ENCODE results near the gene LGALSL.
A peak's percentile ranks its signal among the peaks of the same experiment; 100 is the strongest.

Gene LGALSL

DNA sequence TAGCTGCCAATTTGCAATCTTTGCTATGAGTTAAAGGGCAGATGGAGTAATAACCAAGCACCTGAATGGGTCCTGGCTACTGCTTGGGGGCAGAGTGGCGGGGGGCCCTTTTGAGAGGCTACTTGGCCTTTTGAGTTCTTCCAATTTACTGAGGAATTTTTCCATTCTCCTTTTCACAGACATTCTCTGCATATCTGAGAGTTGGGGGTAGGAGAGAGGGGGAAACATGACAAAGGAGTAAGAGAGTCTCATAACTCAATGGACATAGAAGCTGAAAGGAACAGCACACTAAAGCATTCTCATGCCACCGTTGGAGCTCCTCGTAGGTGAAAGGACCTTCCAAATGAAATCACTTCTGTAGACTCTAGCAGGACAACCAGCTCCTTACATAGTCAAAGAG lies 16.1 kb downstream of the LGALSL start:
- no peak for DNase-seq

DNA sequence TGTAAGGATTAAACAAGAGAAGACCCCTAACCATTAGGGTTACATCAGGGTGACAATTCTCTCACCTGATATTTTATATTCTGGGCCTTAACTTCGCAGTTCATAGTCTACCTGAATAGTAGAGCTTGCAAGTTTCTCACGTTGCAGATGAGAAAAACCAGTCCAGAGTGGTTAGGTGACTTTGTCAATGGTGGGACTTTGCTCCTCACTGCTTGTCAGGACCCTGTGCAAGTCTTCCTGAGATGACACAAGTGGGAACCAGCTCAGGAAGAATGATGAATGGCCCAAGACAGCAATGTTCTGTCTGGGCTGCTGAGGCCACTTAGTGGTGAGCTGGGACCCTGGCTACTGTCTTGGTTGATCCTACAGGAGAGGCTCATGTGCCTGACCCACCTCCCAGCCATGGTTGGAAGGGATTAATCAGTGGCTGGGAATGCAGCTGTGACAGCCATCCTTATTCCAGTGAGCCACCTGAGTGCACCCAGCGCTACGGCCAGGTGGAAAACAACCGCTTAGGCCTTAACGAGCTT lies 16.9 kb downstream of the LGALSL start:
- DNase-seq, result no peak

DNA sequence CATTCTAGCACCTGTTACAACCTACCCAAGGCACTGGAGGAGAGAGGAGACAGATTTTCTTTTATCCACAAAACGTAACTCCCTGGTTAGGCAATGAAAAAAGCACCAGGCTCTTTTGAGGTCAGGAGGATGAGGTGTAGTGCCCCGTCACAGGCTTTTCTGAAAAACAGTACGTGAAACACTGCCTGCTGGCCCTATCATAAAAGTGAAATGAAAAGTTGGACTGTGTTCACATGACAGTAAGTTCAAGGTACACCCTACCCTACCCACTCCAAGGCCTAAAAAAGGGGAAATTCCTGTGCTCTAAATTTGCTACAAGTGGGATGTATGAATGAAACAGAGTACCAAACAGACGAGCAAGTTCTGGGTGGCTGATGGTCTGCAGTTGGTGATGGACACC lies 17.6 kb downstream of the LGALSL start:
- no peak for DNase-seq

- DNase-seq, result no peak
Measured at GRCh38 chr2:64472881-64473280, 18.9 kb downstream of the LGALSL start.

DNA sequence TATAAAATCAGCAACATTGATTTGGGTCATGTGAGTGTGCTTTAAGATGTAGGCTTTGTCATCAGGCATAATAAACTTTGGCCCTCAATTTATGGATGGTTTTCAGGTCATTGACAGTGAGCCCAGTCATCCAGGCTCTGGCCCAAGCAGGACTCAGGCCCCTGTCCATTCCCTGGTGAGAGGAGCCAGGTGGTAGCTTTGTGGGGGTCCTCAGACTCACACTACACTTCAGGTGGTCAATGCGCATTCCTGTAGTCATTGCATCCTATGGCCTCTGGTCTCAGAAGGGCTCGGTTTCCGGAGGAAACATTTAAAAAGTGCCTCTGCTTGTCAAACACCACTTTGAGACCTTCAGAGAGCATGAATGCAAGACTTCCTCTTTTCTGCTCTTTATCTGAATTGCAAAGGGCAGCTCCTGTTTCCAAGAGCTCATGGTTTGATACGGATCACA lies 20.2 kb downstream of the LGALSL start:
- DNase-seq, result no peak

GRCh38 chr2:64474636-64475035 lies 20.7 kb downstream of the LGALSL start:
- no peak for DNase-seq

GRCh38 chr2:64477037-64477436 lies 23.1 kb downstream of the LGALSL start:
- no peak for DNase-seq

GRCh38 chr2:64477979-64478378 lies 24.0 kb downstream of the LGALSL start:
- no peak for DNase-seq

DNA sequence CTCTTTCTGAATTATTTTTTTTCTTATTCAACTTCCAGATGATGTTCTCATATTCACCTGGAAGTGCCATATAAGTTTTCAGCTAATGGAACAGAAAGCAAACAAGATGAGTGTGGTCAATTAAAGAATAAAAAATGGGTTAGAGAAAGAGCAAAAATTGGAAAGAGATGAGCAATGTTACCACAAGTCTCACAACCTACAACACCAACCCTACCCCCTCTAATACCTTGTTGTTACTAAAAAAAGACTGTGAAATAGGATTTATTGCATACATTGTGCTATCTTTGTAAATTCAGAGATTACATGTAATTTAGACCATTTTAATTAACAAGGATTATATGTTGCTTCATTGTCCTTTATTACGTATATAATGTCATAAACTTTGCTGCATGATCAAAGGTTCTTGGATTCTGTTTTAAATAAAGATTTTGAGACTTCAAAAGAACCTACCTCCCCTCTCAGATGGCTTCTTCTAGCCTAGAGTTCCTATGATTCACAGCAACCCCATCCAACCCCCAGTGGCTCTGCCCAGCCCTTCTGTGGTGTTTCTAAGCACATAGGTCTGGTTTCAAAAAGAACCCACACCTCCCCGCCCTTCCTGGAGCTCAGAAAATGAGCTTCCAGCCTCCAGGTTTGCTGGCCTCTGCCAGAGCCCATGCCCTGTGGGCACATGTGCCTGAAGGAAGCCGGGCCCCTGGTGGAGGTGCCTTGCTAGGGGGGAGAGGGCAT lies 24.7 kb downstream of the LGALSL start:
- DNase-seq, result no peak

DNA sequence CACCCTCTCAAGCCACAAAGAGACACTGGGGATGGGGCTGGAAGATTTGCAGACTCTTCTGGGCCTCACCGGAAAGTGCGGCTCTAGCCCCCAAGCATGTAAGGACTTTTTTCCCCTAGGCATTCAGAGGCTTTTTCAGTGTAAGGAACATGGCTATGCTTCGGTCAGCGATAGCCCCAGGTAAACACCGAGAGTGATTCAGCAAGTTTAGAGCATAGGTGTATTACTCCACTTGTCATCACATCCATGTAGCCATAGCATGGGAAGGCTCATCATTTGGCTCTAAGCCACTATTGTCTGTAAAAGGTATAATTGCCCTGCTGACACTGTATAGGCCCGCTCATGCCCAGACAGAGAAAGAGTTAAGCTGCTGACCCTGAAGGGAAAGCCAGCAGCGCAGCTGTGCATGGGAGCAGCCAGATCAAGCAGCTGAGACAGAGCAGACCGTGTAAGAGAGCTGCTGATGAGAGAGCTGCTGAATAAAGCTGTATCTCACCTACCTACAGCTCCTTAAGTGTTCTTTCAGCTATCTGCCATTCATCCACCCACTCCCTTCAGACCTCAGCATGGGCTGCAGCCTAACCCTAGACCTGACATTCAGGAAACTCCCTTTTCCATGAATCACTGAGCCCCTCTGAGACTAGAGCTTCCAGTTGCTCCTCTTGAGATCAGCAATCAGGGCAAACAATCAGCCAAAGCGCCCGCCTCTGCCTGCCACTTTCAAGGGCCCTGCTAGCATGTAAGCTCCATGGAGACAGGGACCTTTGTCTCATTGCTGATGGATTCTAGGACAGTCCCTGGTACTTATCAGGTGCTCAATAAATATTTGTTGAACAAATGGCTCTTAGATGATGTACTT lies 25.5 kb downstream of the LGALSL start:
- DNase-seq, result no peak

- DNase-seq, result no peak
Measured at GRCh38 chr2:64481665-64482064, 27.7 kb downstream of the LGALSL start.

- DNase-seq, result no peak
Measured at GRCh38 chr2:64482243-64482642, 28.3 kb downstream of the LGALSL start.

- DNase-seq, result no peak
Measured at GRCh38 chr2:64482765-64483504, 29.0 kb downstream of the LGALSL start.

DNA sequence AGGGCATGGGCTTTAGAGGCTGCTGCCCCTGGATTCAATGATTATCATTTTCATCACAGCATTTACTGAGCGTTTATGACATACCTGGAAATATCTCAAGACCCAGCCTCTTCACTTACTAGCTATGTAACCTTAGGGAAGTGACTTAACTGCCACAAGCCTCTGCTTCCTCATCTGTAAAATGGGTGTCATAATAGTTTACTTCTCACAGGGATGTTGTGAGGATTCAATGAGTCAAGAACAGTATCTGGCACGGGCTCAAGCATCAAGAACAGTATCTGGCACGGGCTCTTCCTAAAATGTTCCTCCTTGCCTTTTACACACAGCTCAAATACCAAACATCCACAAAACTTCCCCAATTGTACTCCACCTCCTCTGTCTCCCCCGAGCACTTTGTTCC lies 31.4 kb downstream of the LGALSL start:
- no peak for DNase-seq

GRCh38 chr2:64485961-64486360 lies 32.0 kb downstream of the LGALSL start:
- DNase-seq, result no peak

DNA sequence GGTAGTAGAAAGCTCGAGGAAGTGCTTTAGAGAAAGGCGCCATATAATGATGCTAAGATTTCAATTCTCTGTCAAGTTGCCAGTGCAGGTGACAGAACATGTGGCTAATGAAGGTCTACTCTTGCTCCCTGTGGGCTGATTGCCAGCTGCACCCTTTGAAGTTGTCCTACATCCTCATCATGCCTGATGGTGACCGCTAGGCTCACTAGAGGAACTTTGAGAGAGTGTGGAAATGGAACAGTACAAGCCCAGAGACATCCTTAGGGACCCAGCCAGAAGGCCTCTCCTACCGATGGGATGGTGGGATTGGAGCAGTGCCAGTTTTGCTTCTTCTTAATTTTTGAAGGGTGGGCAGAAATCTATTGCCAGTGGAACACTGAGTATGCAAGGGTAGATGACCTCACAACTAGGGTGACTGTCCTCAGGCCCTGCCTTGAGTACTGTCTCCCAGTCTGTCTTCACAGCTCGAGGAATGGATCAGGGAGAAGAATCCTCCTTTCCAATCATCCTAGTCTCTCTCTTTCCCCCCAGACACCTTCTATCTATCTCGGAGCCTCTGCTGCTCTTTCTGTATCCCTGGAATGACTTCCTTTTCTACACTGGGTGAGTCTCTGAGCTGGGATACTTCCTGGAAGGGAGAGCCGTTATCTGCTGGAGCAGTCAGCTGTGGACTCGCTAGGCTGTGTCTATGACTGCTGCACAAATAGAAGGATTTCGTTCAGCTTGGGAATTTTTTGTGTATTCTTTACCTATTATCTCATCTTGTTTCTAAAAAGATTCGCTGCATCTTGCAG lies 33.5 kb downstream of the LGALSL start:
- no peak for DNase-seq

DNA sequence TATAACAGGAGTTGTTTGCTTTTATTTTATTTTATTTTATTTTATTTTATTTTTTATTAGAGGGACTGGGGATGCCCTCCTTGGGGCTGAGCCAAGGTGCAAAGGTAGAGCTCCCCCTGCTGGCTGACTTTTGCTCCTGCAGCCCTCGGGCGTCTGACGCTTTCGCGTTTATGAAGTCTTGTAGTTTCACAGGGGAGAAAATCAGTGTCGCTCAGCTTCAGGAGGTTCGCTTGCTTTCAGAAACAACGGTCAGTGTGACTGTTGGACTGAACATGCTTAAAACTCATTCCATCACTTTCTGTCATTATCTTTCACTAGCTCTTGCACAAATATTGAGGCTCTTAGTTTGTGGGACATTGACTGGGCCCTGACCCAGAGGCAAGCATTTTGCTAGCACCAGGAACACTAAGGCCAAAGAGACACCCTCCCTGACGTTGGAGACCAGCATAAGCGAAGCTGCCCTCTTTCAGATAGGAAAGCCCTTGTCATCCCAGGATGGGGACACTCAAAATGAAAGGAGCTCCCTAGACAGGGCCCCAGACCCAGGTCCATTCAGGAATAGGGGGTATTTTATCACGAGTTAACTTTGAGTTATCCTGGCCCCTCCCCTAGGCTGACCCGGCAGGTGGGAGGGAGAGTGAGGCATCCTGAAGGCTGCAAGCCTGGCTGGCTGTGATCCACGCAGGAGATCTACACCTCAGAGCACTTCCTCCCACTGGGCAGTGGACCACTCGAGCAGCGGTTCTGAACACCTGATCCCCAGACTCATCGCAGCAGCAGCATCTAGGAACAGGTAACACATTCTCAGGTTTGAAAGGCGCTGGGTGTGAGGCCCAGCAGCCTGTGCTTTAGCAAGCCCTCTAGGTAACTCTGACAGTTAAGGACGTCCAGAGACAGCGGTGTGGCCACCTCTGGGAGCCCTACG lies 34.4 kb downstream of the LGALSL start:
- peak in 40 of 56 donors; percentile 1 to 66 (median 28) for DNase-seq

- no peak for DNase-seq
Measured at GRCh38 chr2:64489081-64489751, 35.3 kb downstream of the LGALSL start.

GRCh38 chr2:64491426-64491825 lies 37.5 kb downstream of the LGALSL start:
- DNase-seq, result no peak

Data from nucleus accumbens (tissue), 56 donors.